Frontal cortex (tissue), 4 donors: ENCODE results near the gene TMEM126A. TPM values are rescaled to one million over a fixed set of nuclear protein-coding genes. Genes with fewer than 3 reads are reported as not detected.
"Not testable (repeated sequence)": the region's sequence is repeated elsewhere in the genome, so short reads cannot be mapped to it uniquely, and the experiment has no call there.

Experiments
- DNase-seq, 2 donors: peaks; one replicate each; pipeline ENCODE4 v3.0.0; 2012; ENCODE audit warnings: low spot score in 2 of 2
- FAIRE-seq: peaks from 2 replicates; lab custom pipeline; 2012; peaks lifted over from hg19 to GRCh38; lab: Jason Lieb, UNC
- total RNA-seq: library from RNA; depleted of rRNA; stranded (reverse); fragments of >200 nt; gene quantifications from one replicate; pipeline ENCODE4 v1.2.3, GENCODE V29; 2014
- donor health status: control.
- donor health status: control.
- donor health status: control.

The TMEM126A gene
- total RNA-seq, 1 donor from 2014 or later, result 33.8 TPM

GRCh38 chr11:85654343-85654742, 6.6 kb downstream of the TMEM126A start:
- not testable (repeated sequence) for FAIRE-seq, DNase-seq

- no peak for DNase-seq
- FAIRE-seq, result no peak
Measured at GRCh38 chr11:85656777-85657176, 9.0 kb downstream of the TMEM126A start.

- FAIRE-seq (no peak), DNase-seq (no peak)
Measured at GRCh38 chr11:85658180-85658579, 10.4 kb downstream of the TMEM126A start.

- FAIRE-seq, result no peak
- no peak for DNase-seq
Measured at GRCh38 chr11:85661972-85662664, 14.4 kb downstream of the TMEM126A start.

- no peak for DNase-seq
- FAIRE-seq, result no peak
Measured at GRCh38 chr11:85663080-85663752, 15.4 kb downstream of the TMEM126A start.

- DNase-seq, result peak; percentile 64 to 69
- FAIRE-seq, result no peak
Measured at GRCh38 chr11:85663753-85664614, 16.2 kb downstream of the TMEM126A start.

- DNase-seq, result peak; percentile 90 to 91
- FAIRE-seq, result no peak
Measured at GRCh38 chr11:85664615-85665481, 17.1 kb downstream of the TMEM126A start, which contains the start of gene CREBZF. Gene CREBZF, minus strand, starts transcription at chr11:85665129. Its CDS starts 254 bp downstream, at chr11:85664875.

- FAIRE-seq, result no peak
- DNase-seq, result peak; percentile 14 to 18
Measured at GRCh38 chr11:85665733-85666132, 18.0 kb downstream of the TMEM126A start.

GRCh38 chr11:85666687-85667086, 18.9 kb downstream of the TMEM126A start:
- no peak for FAIRE-seq
- no peak for DNase-seq

- DNase-seq (no peak), FAIRE-seq (no peak)
Measured at GRCh38 chr11:85668157-85668556, 20.4 kb downstream of the TMEM126A start.

GRCh38 chr11:85670949-85671663, 23.3 kb downstream of the TMEM126A start:
- not testable (repeated sequence) for FAIRE-seq

GRCh38 chr11:85672105-85672902, 24.5 kb downstream of the TMEM126A start:
- FAIRE-seq, result no peak
- DNase-seq, result no peak

More at GRCh38 chr11:85670949-85671663, 23.3 kb downstream of the TMEM126A start:
- DNase-seq, result not testable (repeated sequence)

- DNase-seq, result no peak
- no peak for FAIRE-seq
Measured at GRCh38 chr11:85673393-85673792, 25.6 kb downstream of the TMEM126A start.

- DNase-seq (no peak), FAIRE-seq (no peak)
Measured at GRCh38 chr11:85679576-85679975, 31.8 kb downstream of the TMEM126A start.

- DNase-seq (no peak), FAIRE-seq (no peak)
Measured at GRCh38 chr11:85680897-85681296, 33.1 kb downstream of the TMEM126A start.

- FAIRE-seq (no peak), DNase-seq (peak in 1 of 2 donors; percentile 40)
Measured at GRCh38 chr11:85682330-85683305, 34.9 kb downstream of the TMEM126A start.
